Stimulated activated CD4-positive, alpha-beta T cell treated with anti-CD3 and anti-CD28 coated beads, Interleukin-15, amount 100 ng/mL, for 1 hour (primary cell): ENCODE measurements around the gene IGF2R.

ENCODE experiments used
- DNase-seq, 2 donors: peaks; one replicate each; pipeline ENCODE4 v3.0.0-alpha.2; 2020; ENCODE audit warnings: low read depth in 1 of 2, low spot score in 1 of 2

IGF2R gene

DNA sequence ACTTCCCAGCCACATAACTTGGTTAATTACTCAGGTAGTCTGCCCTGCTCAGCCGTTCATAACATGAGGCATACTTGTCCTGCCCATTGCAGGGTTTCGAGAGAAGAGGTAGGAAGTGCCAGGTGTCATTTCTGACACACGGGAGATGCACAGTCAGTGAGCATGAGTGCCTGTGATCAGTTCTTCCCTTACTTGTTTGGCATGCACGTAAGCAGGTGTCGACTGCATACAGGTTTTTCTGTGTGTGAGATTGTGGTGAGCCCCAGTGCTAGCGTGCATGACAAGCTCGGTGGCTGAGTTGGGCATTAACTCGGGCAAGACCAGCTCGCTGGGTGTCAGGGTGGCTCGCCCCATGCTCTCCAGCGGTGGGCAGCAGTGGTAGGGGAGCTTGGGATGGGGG, 101.5 kb downstream of the IGF2R start:
- no peak for DNase-seq

DNA sequence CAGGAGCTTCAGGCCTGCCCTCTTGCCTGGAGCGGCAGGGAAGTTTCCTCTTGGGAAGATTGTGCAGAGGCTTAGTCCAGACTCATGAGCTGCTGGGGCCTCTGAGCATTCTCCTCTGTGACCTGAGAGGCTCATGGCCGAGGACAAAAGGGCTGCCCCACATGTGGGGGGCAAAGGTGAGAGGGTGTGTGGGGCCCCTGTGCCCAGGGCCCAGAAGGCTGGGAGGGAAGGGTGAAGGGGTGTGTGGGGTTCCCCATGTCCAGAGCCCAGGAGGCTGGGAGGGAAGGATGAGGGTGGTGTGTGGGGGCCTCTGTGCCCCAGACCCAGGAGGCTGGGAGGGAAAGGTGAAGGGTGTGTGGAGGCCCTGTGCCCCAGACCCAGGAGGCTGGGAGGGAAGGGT, 101.9 kb downstream of the IGF2R start:
- no peak for DNase-seq

DNA sequence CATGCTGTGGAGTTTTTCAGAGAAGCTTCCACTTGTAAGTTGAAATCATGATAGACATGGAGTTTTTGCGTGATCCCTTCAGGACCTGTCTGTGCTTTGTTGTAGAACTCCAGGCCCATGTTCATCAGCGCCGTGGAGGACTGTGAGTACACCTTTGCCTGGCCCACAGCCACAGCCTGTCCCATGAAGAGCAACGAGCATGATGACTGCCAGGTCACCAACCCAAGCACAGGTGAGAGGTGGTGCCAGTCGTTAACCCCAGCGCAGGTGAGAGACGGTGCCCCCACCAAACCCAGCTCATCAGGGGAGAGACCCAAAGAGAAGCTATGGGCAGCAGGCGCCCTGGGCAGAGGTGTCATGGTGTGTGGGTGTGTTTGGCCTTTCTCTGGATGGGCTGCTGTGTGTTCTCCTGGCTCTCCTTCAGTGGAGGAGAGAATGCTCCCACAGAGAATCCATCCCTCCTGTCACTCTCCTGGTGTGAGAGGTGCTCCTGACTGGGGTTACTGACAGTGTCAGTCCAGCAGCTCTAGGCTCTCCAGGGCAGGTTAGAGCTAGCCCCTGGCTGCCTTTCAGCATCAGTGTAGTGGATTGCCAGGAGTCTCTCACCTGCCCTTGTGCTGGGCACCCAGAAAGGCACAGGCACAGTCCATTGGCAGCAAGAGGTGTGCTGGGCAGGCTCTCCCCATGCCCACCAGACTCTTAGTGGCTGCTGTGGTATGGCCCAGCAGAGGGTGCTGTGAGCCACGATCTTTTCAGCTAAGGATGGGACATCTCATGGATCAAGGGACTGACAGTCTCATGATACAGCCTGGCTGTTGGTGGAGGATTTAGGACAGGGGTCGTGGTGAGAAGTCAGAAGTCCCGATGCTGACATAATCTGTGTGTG, 103.2 kb downstream of the IGF2R start:
- DNase-seq: no peak

DNA sequence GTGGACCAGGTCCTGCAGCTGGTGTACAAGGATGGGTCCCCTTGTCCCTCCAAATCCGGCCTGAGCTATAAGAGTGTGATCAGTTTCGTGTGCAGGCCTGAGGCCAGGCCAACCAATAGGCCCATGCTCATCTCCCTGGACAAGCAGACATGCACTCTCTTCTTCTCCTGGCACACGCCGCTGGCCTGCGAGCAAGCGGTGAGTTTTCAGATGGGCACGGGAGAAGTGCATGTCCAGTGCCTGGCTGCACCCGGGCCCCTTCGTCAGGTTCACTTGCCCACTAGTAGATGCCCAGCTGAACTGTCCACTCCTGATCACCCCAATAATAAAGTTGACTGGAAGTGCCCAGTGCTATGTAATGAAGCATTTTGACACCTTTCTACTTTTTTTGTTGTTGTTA, 104.4 kb downstream of the IGF2R start:
- DNase-seq: no peak

DNA sequence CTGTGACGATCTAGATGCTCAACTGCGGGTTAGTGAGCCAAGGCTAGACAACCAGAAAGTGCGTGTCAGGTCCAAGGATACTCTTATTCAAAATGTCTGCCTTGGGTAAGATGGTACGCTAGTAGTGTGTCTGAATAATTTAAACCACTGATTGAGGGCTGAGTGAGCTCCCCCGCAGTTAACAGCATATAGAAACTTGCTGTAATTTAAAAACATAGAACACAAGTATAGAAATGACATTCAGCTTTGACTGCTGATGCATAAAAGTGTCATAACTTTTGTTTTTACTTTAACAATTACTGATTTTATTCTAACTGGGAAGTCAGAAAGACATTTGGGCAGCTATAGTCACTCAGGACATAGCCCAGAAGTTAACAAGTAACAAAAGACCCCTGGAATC, 107.1 kb downstream of the IGF2R start:
- no peak for DNase-seq

DNA sequence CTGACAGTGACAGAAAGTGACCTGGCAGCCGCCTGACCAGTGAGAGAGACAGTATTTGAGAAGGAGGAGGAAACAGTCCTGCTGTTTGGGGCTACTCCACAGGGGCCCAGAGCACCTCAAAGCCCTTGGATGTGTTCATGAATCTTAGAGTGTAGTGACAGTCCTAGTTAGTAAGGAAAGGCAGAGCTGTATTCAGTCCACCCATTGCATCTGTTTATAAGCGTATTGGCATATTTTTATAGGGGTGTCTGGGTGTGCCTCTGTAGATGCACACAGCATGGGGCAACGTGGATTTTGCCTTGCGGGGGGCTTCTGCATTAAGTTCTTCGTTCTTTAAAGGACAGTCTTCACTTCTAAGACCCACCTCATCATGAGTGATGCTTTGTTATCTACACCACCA, 108.1 kb downstream of the IGF2R start:
- no peak for DNase-seq

DNA sequence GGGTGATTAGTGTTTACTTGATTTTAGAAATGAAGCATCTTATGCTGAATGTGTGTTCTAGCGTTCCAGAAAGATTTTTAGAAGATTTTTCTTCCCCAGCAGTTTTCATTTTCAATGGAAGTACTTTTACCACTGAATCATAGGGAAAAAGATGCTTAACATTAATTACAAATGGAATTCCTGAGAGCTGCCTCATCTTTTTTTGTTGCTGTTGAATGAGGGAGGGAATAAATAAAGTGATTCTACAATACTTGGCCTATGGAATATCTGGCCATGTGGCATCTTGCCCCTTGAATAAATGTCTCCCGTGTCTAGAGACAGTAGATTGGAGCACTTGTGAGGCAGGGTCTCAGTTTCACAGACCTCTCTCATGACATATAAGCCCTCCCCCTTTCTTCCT, 108.6 kb downstream of the IGF2R start:
- no peak for DNase-seq

DNA sequence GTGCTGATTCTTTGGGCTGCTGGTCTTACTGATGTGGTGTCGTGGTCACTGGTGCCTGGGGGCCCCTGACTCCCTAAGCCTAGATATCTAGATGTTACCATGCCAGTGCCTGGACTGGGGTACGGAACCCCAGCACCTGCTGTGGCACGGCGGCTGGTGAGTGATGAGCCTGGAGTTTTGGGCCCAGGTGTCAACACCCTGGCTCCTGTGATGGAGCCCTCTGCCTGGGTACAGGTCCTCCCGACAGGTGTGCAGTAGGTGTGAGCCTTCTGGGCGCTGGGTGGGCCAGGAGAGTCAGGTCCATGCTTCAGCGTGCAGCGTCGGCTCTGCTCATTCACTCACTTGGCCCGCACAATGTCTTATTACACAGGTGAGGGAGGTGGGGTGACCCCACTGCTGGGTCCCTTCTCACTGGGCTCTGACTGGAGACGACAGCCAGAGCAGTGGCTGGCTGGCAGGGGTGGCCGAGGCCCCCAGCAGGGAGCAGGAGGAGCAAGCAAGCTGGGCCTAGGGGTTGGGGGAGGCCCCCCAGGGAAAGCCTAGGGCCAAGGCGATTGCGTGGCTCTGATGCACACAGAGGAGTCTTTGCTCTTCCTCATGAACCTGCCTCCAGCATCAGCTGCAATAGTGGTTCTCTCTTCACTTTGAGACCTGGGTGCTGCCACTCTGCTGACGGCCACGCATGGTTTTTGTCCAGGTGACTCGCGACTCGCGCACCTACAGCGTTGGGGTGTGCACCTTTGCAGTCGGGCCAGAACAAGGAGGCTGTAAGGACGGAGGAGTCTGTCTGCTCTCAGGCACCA, 110.2 kb downstream of the IGF2R start:
- no peak for DNase-seq

DNA sequence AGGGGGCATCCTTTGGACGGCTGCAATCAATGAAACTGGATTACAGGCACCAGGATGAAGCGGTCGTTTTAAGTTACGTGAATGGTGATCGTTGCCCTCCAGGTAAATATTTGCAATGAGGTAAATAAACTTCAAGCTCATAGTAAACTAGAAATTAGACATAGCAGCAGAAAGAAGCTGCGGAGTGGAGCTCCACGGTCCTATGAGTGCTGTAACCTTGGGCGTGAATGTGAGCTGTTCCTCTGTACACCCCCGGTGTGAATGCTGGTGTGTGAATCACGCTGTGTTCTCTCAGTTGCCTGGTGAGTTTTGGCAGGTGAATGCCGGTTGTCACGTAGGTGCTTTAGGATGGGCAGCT, 110.8 kb downstream of the IGF2R start:
- DNase-seq: no peak

DNA sequence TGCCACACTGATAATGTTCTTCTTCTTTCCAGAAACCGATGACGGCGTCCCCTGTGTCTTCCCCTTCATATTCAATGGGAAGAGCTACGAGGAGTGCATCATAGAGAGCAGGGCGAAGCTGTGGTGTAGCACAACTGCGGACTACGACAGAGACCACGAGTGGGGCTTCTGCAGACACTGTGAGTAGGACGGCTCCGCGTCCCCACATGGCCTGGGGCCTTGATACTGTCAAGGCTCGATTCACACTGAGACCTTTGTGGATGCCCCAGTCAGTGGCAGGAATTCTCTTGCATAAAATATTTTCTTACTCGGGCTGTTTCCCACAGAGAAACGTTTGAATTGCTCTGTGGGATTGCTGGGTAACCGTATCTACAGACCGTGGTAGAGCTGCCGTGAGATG, 111.2 kb downstream of the IGF2R start:
- no peak for DNase-seq

DNA sequence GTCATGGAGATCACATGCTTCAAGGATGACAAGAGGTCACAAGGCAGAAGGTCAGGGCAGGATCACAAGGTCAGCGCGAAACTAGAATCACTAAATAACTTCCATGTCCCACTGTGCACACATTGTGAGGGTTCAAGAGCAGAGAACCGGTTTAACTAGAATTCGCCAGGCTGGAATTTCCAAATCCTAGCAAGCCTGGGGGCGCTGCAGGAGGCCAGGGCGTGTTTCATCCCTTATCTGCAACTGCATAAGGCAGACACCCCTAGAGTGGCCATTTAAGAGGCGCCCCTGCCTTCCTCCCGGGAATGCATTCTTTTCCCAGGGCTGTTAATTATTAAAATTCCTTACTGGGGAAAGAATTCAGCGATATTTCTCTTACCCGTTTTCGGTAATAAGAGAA, 112.5 kb downstream of the IGF2R start:
- no peak for DNase-seq

DNA sequence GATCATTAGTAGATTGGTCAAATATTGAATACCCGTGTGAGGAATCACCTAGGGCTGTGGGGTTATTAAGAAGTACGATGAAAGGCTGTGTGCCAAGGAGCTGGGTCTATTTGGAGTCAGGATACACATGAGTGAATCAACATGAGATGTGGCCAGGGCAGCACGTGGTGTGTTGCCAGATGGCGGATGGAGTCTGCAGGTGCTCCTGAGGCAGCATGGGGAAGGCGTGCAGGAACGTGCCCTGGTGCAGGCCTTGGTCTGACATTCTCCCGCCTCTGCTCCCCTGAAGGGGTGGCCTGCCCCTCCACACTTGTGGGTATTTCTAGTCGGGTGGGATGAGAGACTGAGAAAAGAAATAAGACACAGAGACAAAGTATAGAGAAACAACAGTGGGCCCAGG, 113.7 kb downstream of the IGF2R start:
- DNase-seq: no peak

DNA sequence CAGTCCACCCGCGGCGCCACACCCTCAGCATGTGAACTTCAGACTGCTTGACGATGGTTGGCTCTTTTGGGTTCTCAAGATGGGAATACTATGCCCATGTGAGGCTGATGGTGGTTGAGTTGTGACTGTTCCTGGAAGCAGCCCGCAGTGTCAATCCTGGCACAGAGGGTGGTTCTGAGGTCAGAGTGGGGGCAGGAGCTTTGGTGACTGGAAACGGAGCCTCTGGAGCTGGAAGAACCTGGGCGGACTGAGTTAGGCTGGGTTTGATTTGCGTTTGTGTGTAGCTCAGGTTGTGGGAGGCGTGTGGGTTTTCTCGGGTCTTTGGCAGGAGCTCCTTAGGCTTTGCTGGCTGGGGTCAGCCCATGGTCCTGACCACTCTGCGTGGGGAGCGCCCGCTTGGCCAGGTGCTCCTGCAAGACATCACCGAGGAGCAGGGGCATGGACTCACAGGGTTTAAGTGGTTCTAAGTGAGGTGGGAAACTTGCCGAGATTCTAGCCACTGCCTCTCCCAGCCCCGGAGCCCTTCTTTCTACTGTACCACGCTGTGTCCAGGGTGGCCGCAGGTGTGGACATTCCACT, 115.4 kb downstream of the IGF2R start:
- DNase-seq: no peak

DNA sequence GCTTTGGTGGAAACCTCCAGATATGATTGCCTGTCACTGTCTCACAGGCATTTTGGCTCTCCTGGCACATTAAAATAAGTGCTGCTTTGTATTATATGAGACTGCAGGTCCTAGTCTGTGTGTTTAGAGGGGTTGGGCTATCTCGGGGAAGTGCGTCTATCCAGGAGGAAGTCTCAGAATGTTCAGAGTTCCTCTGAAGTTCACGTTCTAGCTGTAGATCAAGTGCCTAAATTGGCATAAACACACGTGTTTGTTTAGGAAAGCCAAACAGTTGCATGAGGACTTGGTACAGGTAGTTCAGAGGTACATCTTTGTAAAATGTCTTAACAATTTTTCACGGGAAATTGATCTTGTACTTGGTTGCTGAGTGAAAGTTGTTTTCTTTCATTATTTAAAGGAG, 116.3 kb downstream of the IGF2R start:
- no peak for DNase-seq

DNA sequence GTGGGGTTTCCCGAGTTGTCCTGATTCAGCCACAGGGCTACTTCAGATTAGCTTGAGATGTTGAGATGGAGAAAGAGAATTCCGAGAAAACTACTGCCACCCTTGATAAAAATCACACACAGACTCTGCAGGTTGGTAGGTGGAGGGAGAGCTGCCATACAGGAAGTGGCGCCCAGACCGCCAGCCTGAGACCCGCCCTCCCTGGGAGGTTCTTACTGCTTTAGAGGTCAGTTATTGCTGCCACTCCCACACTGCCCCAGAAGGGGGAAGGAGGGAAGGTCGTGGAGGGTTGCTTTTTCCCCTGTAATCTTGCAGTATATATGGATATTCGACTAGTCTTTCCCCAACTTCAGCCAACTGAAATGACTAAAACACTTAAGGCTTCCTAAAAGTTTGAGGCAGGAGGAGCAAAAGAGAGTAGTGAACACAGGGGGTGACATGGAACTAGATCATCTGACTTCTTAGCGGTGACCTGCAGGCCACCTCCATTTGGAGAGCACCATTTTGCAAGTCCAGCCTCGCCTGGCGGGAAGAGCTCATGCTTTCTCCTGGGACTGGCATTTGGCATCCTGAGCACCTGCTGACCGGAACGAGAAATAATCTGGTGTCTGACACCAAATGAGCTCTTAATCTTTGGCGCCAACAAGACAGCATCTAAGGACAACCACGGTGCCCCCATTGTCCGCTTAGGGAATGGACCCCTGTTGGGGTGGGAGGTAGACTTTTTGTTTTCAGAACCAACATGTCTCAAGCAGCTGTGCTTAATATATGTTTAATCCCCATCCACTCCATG, 117.0 kb downstream of the IGF2R start:
- no peak for DNase-seq

DNA sequence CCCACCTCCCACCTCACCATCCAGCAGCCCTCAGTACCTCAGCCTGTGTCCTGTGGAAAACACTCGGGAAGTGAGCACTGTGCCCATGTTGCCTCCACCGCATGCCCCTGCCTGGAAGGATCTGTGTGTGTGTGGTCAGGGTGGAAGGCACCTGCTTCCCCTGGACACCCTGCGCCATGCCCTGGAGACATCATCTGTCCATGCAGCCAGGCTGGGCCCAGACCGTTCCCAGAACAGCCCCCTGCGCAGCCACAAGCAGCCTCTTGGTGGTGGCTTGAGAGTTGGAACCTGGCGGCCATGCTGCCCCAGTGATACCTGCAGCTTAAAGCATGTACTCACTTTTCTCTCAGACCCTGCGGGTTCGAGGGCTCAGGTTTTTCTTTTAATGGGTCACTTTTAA, 117.9 kb downstream of the IGF2R start:
- DNase-seq: no peak

DNA sequence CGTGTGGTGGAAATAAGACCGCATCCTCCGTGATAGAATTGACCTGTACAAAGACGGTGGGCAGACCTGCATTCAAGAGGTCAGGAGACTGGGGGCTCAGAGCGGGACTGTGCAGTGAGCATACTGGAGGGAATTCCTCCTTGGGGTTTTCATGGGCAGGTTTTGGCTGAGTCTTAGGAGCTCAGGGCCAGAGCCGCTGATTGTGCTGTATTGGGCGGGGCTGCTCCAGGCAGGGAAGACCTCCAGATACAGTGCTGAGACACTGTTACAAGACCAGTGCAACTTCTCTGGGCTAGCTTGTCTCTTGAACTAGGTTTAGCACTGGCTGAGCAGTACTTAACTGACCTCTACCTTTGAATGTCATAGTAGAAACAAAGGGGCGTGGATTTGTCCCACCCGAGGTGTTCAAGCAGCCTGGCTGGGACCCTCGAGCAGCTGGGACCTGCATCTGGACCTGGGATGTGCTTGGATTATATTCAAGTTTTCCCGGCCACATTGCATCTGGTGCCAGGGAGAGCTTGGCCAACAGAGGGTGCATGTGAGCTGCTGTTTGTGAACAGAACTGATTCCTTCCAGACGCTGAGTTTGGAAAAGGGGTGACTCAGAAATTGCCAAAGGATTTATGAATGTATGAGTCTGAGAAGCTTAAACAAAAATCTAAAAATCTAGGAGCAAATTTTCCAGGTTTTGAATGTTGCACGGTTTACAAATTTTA, 119.3 kb downstream of the IGF2R start:
- no peak for DNase-seq

DNA sequence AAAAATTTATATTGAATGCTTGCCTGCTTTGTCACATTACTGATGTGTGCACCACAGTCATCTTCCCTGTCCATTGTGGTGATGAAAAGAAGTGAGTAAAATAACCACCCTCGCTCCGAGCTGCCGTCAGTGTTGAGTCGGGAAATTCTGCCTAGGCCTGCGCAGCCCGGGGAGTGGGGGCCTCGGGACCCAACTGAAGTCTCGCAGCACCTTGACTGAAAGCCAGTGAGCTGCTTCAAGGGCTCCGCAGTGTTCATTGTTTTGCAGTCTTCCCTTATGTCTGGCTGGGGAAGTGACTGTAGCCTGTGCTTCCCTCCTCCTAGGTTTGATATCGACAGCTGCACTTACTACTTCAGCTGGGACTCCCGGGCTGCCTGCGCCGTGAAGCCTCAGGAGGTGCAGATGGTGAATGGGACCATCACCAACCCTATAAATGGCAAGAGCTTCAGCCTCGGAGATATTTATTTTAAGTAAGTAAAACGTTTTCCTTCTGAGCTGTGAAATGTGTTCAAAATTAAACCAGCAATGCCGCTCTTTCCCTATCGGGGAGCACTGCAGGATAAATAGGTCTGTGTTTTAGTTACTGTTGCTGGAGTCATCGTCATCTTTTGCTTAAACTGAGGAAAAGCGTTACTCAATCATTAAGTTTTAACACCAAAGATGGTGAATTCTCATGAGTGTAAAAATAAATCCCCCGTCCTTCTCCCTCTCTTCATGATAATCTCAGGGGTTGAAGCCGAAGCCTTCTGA, 120.1 kb downstream of the IGF2R start:
- no peak for DNase-seq

DNA sequence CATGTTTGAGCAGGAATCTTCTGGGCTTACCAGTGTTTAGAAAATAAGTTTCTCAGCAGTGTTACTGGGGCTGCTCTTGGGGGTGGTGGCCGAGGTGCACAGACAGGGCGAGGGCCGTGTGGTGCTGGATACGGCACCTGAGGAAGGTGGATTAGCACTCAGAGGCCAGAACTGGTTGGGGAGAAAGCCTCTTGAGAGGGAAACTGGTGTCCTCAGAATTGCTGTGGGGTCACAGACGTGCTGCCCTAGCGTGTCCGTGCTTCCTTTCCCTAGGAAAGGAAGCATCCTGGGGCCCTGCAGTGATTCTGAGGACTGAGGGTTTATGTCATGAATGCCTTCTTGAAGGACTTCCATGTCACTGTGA, 120.6 kb downstream of the IGF2R start:
- no peak for DNase-seq
